ENCODE measurements around the gene ZDHHC11B.
"Not testable (repeated sequence)": the region's sequence is repeated elsewhere in the genome, so short reads cannot be mapped to it uniquely, and the experiment has no call there.

The ZDHHC11B gene

GRCh38 chr5:742276-742675, 42.3 kb downstream of the ZDHHC11B start:
- H3K9me3 ChIP-seq (ENCODE audit: insufficient read depth, low read depth, low read length); H3K4ac ChIP-seq (ENCODE audit: low read depth, low read length); H3K4me3 ChIP-seq (ENCODE audit: low read depth, low read length); H2AFZ ChIP-seq (ENCODE audit: insufficient read depth, low read length, poor library complexity); H3K18ac ChIP-seq (ENCODE audit: low read length); H3K9ac ChIP-seq (ENCODE audit: low read length); DNase-seq; H4K8ac ChIP-seq (ENCODE audit: low read depth, low read length); H3K36me3 ChIP-seq (ENCODE audit: control insufficient read depth in 1 of 2, insufficient read depth in 2 of 2, low read length in 2 of 2); H4K91ac ChIP-seq (ENCODE audit: low read depth, low read length); H3K23ac ChIP-seq (ENCODE audit: low read length); H2BK12ac ChIP-seq (ENCODE audit: low read length); H2BK5ac ChIP-seq (ENCODE audit: low read depth, low read length, poor library complexity); H3K4me1 ChIP-seq (ENCODE audit: control insufficient read depth in 1 of 2, insufficient read depth in 2 of 2, low read length in 2 of 2); H3K14ac ChIP-seq (ENCODE audit: low read length); H3K79me2 ChIP-seq (ENCODE audit: control insufficient read depth, insufficient read depth, low read length, poor library complexity); H3K27ac ChIP-seq (ENCODE audit: low read depth, low read length); H2AK5ac ChIP-seq (ENCODE audit: low read length); H4K12ac ChIP-seq (ENCODE audit: low read depth, low read length); H3K27me3 ChIP-seq (ENCODE audit: insufficient read depth, low read length); H3K4me2 ChIP-seq (ENCODE audit: low read length); H3K79me1 ChIP-seq (ENCODE audit: low read length); H2BK120ac ChIP-seq (ENCODE audit: insufficient read depth, low read length, poor library complexity): not testable (repeated sequence)
- WGBS (ENCODE audit: extremely low coverage, insufficient coverage, insufficient read length): no CpG with 5 or more reads among the region's 6 CpGs

- not testable (repeated sequence) for H2BK5ac ChIP-seq (ENCODE audit: low read depth, low read length, poor library complexity); H3K18ac ChIP-seq (ENCODE audit: low read length); H3K4me2 ChIP-seq (ENCODE audit: low read length); H3K27ac ChIP-seq (ENCODE audit: low read depth, low read length); H3K4me3 ChIP-seq (ENCODE audit: low read depth, low read length); H4K8ac ChIP-seq (ENCODE audit: low read depth, low read length); H2BK12ac ChIP-seq (ENCODE audit: low read length); H3K23ac ChIP-seq (ENCODE audit: low read length); H3K14ac ChIP-seq (ENCODE audit: low read length); H3K79me1 ChIP-seq (ENCODE audit: low read length); H3K27me3 ChIP-seq (ENCODE audit: insufficient read depth, low read length); H3K9me3 ChIP-seq (ENCODE audit: insufficient read depth, low read depth, low read length); H2AK5ac ChIP-seq (ENCODE audit: low read length); H3K9ac ChIP-seq (ENCODE audit: low read length); DNase-seq; H3K4me1 ChIP-seq (ENCODE audit: control insufficient read depth in 1 of 2, insufficient read depth in 2 of 2, low read length in 2 of 2); H4K91ac ChIP-seq (ENCODE audit: low read depth, low read length); H3K79me2 ChIP-seq (ENCODE audit: control insufficient read depth, insufficient read depth, low read length, poor library complexity); H3K36me3 ChIP-seq (ENCODE audit: control insufficient read depth in 1 of 2, insufficient read depth in 2 of 2, low read length in 2 of 2); H3K4ac ChIP-seq (ENCODE audit: low read depth, low read length); H2AFZ ChIP-seq (ENCODE audit: insufficient read depth, low read length, poor library complexity); H2BK120ac ChIP-seq (ENCODE audit: insufficient read depth, low read length, poor library complexity); H4K12ac ChIP-seq (ENCODE audit: low read depth, low read length)
- WGBS (ENCODE audit: extremely low coverage, insufficient coverage, insufficient read length): no CpG with 5 or more reads among the region's 1 CpG
Measured at GRCh38 chr5:734145-734544, 50.4 kb downstream of the ZDHHC11B start.

DNA sequence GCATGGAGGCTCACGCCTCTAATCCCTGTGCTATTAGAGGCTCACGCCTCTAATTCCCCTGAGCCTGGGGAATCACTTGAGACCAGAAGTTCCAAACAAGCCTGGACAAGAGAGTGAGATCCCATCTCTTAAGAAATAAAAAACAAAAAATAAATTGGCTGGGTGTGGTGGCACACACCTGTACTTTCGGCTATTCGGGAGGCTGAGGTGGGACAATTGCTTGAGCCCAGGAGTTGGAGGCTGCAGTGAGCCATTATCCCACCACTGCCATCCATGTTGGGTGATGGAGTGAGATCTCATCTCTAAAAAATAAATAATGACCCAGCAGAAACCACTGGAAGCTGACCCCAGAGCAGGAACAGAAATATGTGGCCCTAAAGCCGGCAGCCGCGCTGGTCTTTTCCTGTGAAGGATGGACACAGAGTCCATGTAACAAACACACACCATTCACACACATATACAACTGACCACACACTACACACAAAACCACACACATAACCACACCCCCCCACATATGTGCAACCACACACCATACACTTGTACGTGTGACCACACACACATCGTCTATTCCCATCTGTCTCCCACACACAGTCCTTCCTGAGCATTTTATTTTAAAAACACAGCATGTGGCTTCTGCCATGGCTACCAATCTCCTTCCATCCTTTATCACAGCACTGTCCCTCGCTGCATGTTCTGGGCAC, 51.6 kb downstream of the ZDHHC11B start:
- H3K4me2 ChIP-seq (ENCODE audit: low read length); H3K9me3 ChIP-seq (ENCODE audit: insufficient read depth, low read depth, low read length); H3K14ac ChIP-seq (ENCODE audit: low read length); H2BK12ac ChIP-seq (ENCODE audit: low read length); H3K27ac ChIP-seq (ENCODE audit: low read depth, low read length); H2BK120ac ChIP-seq (ENCODE audit: insufficient read depth, low read length, poor library complexity); H3K18ac ChIP-seq (ENCODE audit: low read length); H2AK5ac ChIP-seq (ENCODE audit: low read length); H4K12ac ChIP-seq (ENCODE audit: low read depth, low read length); H4K8ac ChIP-seq (ENCODE audit: low read depth, low read length); H3K4ac ChIP-seq (ENCODE audit: low read depth, low read length); H2BK5ac ChIP-seq (ENCODE audit: low read depth, low read length, poor library complexity); H3K23ac ChIP-seq (ENCODE audit: low read length); H3K79me2 ChIP-seq (ENCODE audit: control insufficient read depth, insufficient read depth, low read length, poor library complexity); H3K79me1 ChIP-seq (ENCODE audit: low read length); DNase-seq; H2AFZ ChIP-seq (ENCODE audit: insufficient read depth, low read length, poor library complexity); H3K27me3 ChIP-seq (ENCODE audit: insufficient read depth, low read length); H3K9ac ChIP-seq (ENCODE audit: low read length); H3K4me1 ChIP-seq (ENCODE audit: control insufficient read depth in 1 of 2, insufficient read depth in 2 of 2, low read length in 2 of 2); H3K36me3 ChIP-seq (ENCODE audit: control insufficient read depth in 1 of 2, insufficient read depth in 2 of 2, low read length in 2 of 2); H4K91ac ChIP-seq (ENCODE audit: low read depth, low read length): not testable (repeated sequence)
- peak overlapping the region; percentile 35 for H3K4me3 ChIP-seq (ENCODE audit: low read depth, low read length)
- whole genome bisulfite sequencing (ENCODE audit: extremely low coverage, insufficient coverage, insufficient read length): no CpG with 5 or more reads among the region's 10 CpGs

- not testable (repeated sequence) for DNase-seq; H2AFZ ChIP-seq (ENCODE audit: insufficient read depth, low read length, poor library complexity); H3K18ac ChIP-seq (ENCODE audit: low read length)
Measured at GRCh38 chr5:729225-729624, 55.3 kb downstream of the ZDHHC11B start.

More at GRCh38 chr5:729225-729624, 55.3 kb downstream of the ZDHHC11B start:
- not testable (repeated sequence) for H3K9me3 ChIP-seq (ENCODE audit: insufficient read depth, low read depth, low read length); H3K4me3 ChIP-seq (ENCODE audit: low read depth, low read length); H3K4me1 ChIP-seq (ENCODE audit: control insufficient read depth in 1 of 2, insufficient read depth in 2 of 2, low read length in 2 of 2); H2AK5ac ChIP-seq (ENCODE audit: low read length); H4K8ac ChIP-seq (ENCODE audit: low read depth, low read length); H4K91ac ChIP-seq (ENCODE audit: low read depth, low read length); H3K79me2 ChIP-seq (ENCODE audit: control insufficient read depth, insufficient read depth, low read length, poor library complexity); H3K27me3 ChIP-seq (ENCODE audit: insufficient read depth, low read length); H2BK5ac ChIP-seq (ENCODE audit: low read depth, low read length, poor library complexity); H3K23ac ChIP-seq (ENCODE audit: low read length); H4K12ac ChIP-seq (ENCODE audit: low read depth, low read length); H3K14ac ChIP-seq (ENCODE audit: low read length); H3K36me3 ChIP-seq (ENCODE audit: control insufficient read depth in 1 of 2, insufficient read depth in 2 of 2, low read length in 2 of 2); H3K79me1 ChIP-seq (ENCODE audit: low read length); H3K4ac ChIP-seq (ENCODE audit: low read depth, low read length); H2BK12ac ChIP-seq (ENCODE audit: low read length); H2BK120ac ChIP-seq (ENCODE audit: insufficient read depth, low read length, poor library complexity); H3K27ac ChIP-seq (ENCODE audit: low read depth, low read length); H3K4me2 ChIP-seq (ENCODE audit: low read length); H3K9ac ChIP-seq (ENCODE audit: low read length)
- WGBS (ENCODE audit: extremely low coverage, insufficient coverage, insufficient read length): no CpG with 5 or more reads among the region's 7 CpGs
